ENCODE results near the gene HLCS. TPM values are rescaled to one million over a fixed set of nuclear protein-coding genes. Genes with fewer than 3 reads are reported as not detected.

HLCS gene
- total and polyA plus RNA-seq, 2 of the 4 experiments (the other 2 are of a cell fraction), result 10.6 to 21.0 TPM

- Histone ChIP-seq H3K27ac (ENCODE audit: insufficient read depth, low read length) (no peak overlapping the region), H3K4me2 (ENCODE audit: low read depth, low read length) (no peak overlapping the region), H3K23ac (ENCODE audit: low read depth, low read length) (peak overlapping the region; percentile 65; the same call in 1 of the 2 replicates), H3K27me3 (ENCODE audit: control insufficient read depth, insufficient read depth, low read length) (no peaks in the 10 kb centered on the region), H4K91ac (ENCODE audit: insufficient read depth, low read depth, low read length) (no peak overlapping the region), H3K9me1 (ENCODE audit: insufficient read depth, low read length) (peaks cover 16% of the 10 kb centered on the region), H2AK5ac (ENCODE audit: low read depth, low read length) (0 out of 2 replicates have a peak overlapping the region, but pooled peaks have one; percentile 21), H3K4me1 (ENCODE audit: control insufficient read depth, insufficient read depth, low read length) (peaks cover 7% of the 10 kb centered on the region; the same call in 1 of the 2 replicates), H2AK9ac (replicated peaks; ENCODE audit: low read depth, low read length, poor library complexity) (peak overlapping the region; percentile 79), H3K14ac (replicated peaks; ENCODE audit: low read depth, low read length) (no peak overlapping the region), H3K36me3 (ENCODE audit: control insufficient read depth, insufficient read depth, low read length) (no peaks in the 10 kb centered on the region; the same call in 1 of the 2 replicates), H3K79me1 (ENCODE audit: low read depth in 1 of 2, low read length in 2 of 2) (0 out of 4 replicates have a peak, but pooled peaks cover 0 to 6% of the 10 kb centered on the region in 2 experiments), H2AFZ (replicated peaks; ENCODE audit: low read length, poor library complexity) (peak overlapping the region; percentile 67), H3K9me3 (ENCODE audit: control insufficient read depth, insufficient read depth, low read length) (no peaks in the 10 kb centered on the region), H3K4ac (ENCODE audit: low read depth, low read length) (no peak overlapping the region), H4K5ac (ENCODE audit: low read depth, low read length) (no peak overlapping the region), H4K8ac (ENCODE audit: low read depth in 2 of 2, low read length in 2 of 2) (no peak overlapping the region), H4K20me1 (ENCODE audit: insufficient read depth, low read length) (no peaks in the 10 kb centered on the region), H2BK20ac (ENCODE audit: low read depth, low read length) (no peak overlapping the region), H3K18ac (ENCODE audit: low read depth, low read length) (no peak overlapping the region), H2BK5ac (ENCODE audit: low read depth, low read length, poor library complexity, severe bottlenecking) (no peak overlapping the region), H2BK120ac (ENCODE audit: low read depth, low read length) (no peak overlapping the region), H3K56ac (ENCODE audit: extremely low read depth, insufficient read depth, low read length) (no peak overlapping the region), H2BK15ac (ENCODE audit: low read depth, low read length) (no peak overlapping the region), H3K4me3 (ENCODE audit: insufficient read depth, low read depth, low read length) (no peak overlapping the region), H3K9ac (ENCODE audit: low read depth, low read length) (no peak overlapping the region)
- CTCF ChIA-PET, result interaction anchor here (1.6 kb wide), 1 partner anchor 10 kb away, joined by 5 read pairs; no protein-coding TSS in a partner anchor
- 95% methylated on average over 8 of the region's 27 CpGs; no CpG with 5 or more reads in 1 of the 2 experiments for WGBS, 2 experiments (ENCODE audit: extremely low coverage in 2 of 2, insufficient read length in 1 of 2)
- dilution Hi-C loops (cut with HindIII; ENCODE audit: low sequenced_read_pairs, unreplicated experiment), result no loop called here
- BruUV-seq (replicated peaks), result no TSS peak
- ATAC-seq (ENCODE audit: low read depth), result no peak
- POLR2A ChIA-PET (ENCODE audit: unreplicated experiment), result no interaction called here
- in situ Hi-C loops (cut with MboI; ENCODE audit: low sequenced_read_pairs), result no loop called here
- no peak for DNase-seq
- intact Hi-C loops (cut with micrococcal nuclease), result no loop called here
- TF ChIP-seq USF2 (IDR thresholded peaks at IDR 0.05; ENCODE audit: low read depth, low read length) (no peak), CTCF (conservative IDR thresholded peaks at IDR 0.05; ENCODE audit: low read depth, low read length) (no peak), RCOR1 (IDR thresholded peaks at IDR 0.05; ENCODE audit: insufficient replicate concordance, low read length) (no peak), MXI1 (IDR thresholded peaks at IDR 0.05; ENCODE audit: borderline replicate concordance, low read depth, low read length) (no peak), CHD1 (IDR thresholded peaks at IDR 0.05; ENCODE audit: low read depth, low read length) (no peak), RAD21 (IDR thresholded peaks at IDR 0.05; ENCODE audit: low read length) (no peak), NFE2L2 (IDR thresholded peaks at IDR 0.05; ENCODE audit: low read depth, low read length) (no peak), RFX5 (IDR thresholded peaks at IDR 0.05; ENCODE audit: low read depth, low read length) (no peak), POLR2A (IDR thresholded peaks at IDR 0.05; ENCODE audit: low read depth, low read length) (no peak), MAZ (IDR thresholded peaks at IDR 0.05; ENCODE audit: borderline replicate concordance, low read depth, low read length) (no peak), MAFK (IDR thresholded peaks at IDR 0.05; ENCODE audit: low read depth, low read length) (no peak), SMC3 (IDR thresholded peaks at IDR 0.05; ENCODE audit: low read depth, low read length) (no peak), CEBPB (IDR thresholded peaks at IDR 0.05; ENCODE audit: low read depth, low read length) (no peak), FOS (IDR thresholded peaks at IDR 0.05; ENCODE audit: low read depth, low read length) (no peak)
These were observed 146.1 kb downstream of the HLCS start for GRCh38 chr21:36820176-36821031.

Measured in IMR-90 (cell line).